MM.1S (cell line): ENCODE data around the gene PTPN13.

ENCODE experiments used
- DNase-seq: peaks from one replicate; pipeline ENCODE4 v3.0.0-alpha.2; 2015
- H2AFZ ChIP-seq: fragments of 300-600 bp; sonication (generic); 2 replicates; pipeline ENCODE4 v1.6.0; 2016; ENCODE audit warnings: antibody characterized with exemption, low read length
- H3F3A ChIP-seq: fragments of 300-600 bp; sonication (generic); 2 replicates; pipeline ENCODE4 v1.6.1; 2016; ENCODE audit warnings: mild to moderate bottlenecking, antibody characterized with exemption, low read length, moderate library complexity, mixed read lengths; ENCODE audit not compliant: insufficient read depth
- H3K27ac ChIP-seq: fragments of 300-600 bp; sonication (generic); 2 replicates; pipeline ENCODE4 v1.5.1; 2016; ENCODE audit warnings: mild to moderate bottlenecking, low read length
- H3K27me3 ChIP-seq: fragments of 300-600 bp; sonication (generic); replicated peaks from 2 replicates; pipeline ENCODE4 v1.6.0; 2016; ENCODE audit warnings: low read length; ENCODE audit not compliant: insufficient read depth
- H3K36me3 ChIP-seq: fragments of 300-600 bp; sonication (generic); replicated peaks from 2 replicates; pipeline ENCODE4 v1.6.1; 2016; ENCODE audit warnings: mild to moderate bottlenecking, low read length, mixed read lengths; ENCODE audit not compliant: insufficient read depth
- H3K4me1 ChIP-seq: fragments of 300-600 bp; sonication (generic); 2 replicates; pipeline ENCODE4 v1.6.1; 2016; ENCODE audit warnings: low read length, mixed read lengths
- H3K4me2 ChIP-seq: fragments of 300-600 bp; sonication (generic); 2 replicates; pipeline ENCODE4 v1.6.0; 2016; ENCODE audit warnings: low read depth, low read length
- H3K4me3 ChIP-seq: fragments of 300-600 bp; sonication (generic); 2 replicates; pipeline ENCODE4 v1.5.1; 2016; ENCODE audit warnings: low read length, mixed read lengths
- H3K79me2 ChIP-seq: fragments of 300-600 bp; sonication (generic); 2 replicates; pipeline ENCODE4 v1.6.1; 2016; ENCODE audit warnings: mixed run types, low read length, mixed read lengths
- H3K9ac ChIP-seq: fragments of 300-600 bp; sonication (generic); 2 replicates; pipeline ENCODE4 v1.6.1; 2016; ENCODE audit warnings: low read length, mixed read lengths
- H3K9me2 ChIP-seq: fragments of 300-600 bp; sonication (generic); replicated peaks from 2 replicates; pipeline ENCODE4 v1.6.1; 2016; ENCODE audit warnings: mild to moderate bottlenecking, low read length, mixed read lengths; ENCODE audit not compliant: insufficient read depth
- H3K9me3 ChIP-seq: fragments of 300-600 bp; sonication (generic); replicated peaks from 2 replicates; pipeline ENCODE4 v1.6.1; 2016; ENCODE audit warnings: mild to moderate bottlenecking, low read length, mixed read lengths; ENCODE audit not compliant: insufficient read depth
- H4K20me1 ChIP-seq: fragments of 300-600 bp; sonication (generic); 2 replicates; pipeline ENCODE4 v1.6.1; 2016; ENCODE audit warnings: mild to moderate bottlenecking, low read length, moderate library complexity, mixed read lengths; ENCODE audit not compliant: insufficient read depth
- CTCF ChIP-seq: fragments of 300-600 bp; sonication (generic); IDR thresholded peaks from 2 replicates; pipeline ENCODE4 v1.5.1; 2016; ENCODE audit warnings: antibody characterized with exemption, low read length, mixed read lengths
- EZH2 ChIP-seq: fragments of 300-600 bp; sonication (generic); optimal IDR thresholded peaks from 2 replicates; pipeline ENCODE3; 2017; ENCODE audit warnings: low read depth, mild to moderate bottlenecking, antibody characterized with exemption, low read length, mixed read lengths
- EZH2phosphoT487 ChIP-seq: fragments of 300-600 bp; sonication (generic); IDR thresholded peaks from 2 replicates; pipeline ENCODE4 v1.6.1; 2018; ENCODE audit warnings: antibody characterized with exemption, low read length

The PTPN13 gene

GRCh38 chr4:86683983-86684382 lies 89.9 kb downstream of the PTPN13 start:
- no peaks in the 10 kb centered on the region for H3F3A ChIP-seq
- no peak overlapping the region for H3K4me3 ChIP-seq
- H2AFZ ChIP-seq: no peak overlapping the region
- no peak for TF ChIP-seq EZH2phosphoT487
- no peak for TF ChIP-seq EZH2
- TF ChIP-seq CTCF: no peak
- H3K9me3 ChIP-seq: no peaks in the 10 kb centered on the region
- no peak overlapping the region for H3K9ac ChIP-seq
- no peaks in the 10 kb centered on the region for H4K20me1 ChIP-seq
- H3K4me2 ChIP-seq: no peak overlapping the region
- no peaks in the 10 kb centered on the region for H3K4me1 ChIP-seq
- no peaks in the 10 kb centered on the region for H3K27me3 ChIP-seq
- no peaks in the 10 kb centered on the region for H3K36me3 ChIP-seq
- H3K27ac ChIP-seq: no peak overlapping the region
- H3K9me2 ChIP-seq: no peaks in the 10 kb centered on the region
- H3K79me2 ChIP-seq: no peaks in the 10 kb centered on the region
- no peak for DNase-seq

GRCh38 chr4:86685401-86685800 lies 91.3 kb downstream of the PTPN13 start:
- no peak overlapping the region for H3K27ac ChIP-seq
- H3K4me2 ChIP-seq: no peak overlapping the region
- no peak overlapping the region for H3K9ac ChIP-seq
- H3K4me3 ChIP-seq: no peak overlapping the region
- no peaks in the 10 kb centered on the region for H3K9me2 ChIP-seq
- H3K79me2 ChIP-seq: no peaks in the 10 kb centered on the region
- TF ChIP-seq CTCF (no peak), EZH2phosphoT487 (no peak), EZH2 (no peak)
- no peaks in the 10 kb centered on the region for H3K27me3 ChIP-seq
- H3K36me3 ChIP-seq: no peaks in the 10 kb centered on the region
- no peaks in the 10 kb centered on the region for H3K9me3 ChIP-seq
- DNase-seq: no peak
- no peaks in the 10 kb centered on the region for H4K20me1 ChIP-seq
- no peaks in the 10 kb centered on the region for H3K4me1 ChIP-seq
- H3F3A ChIP-seq: no peaks in the 10 kb centered on the region
- H2AFZ ChIP-seq: no peak overlapping the region

GRCh38 chr4:86686741-86687140 lies 92.6 kb downstream of the PTPN13 start:
- Histone ChIP-seq H3K4me2 (no peak overlapping the region), H3K4me3 (no peak overlapping the region), H4K20me1 (no peaks in the 10 kb centered on the region), H3K4me1 (no peaks in the 10 kb centered on the region), H3K36me3 (no peaks in the 10 kb centered on the region), H3K27ac (no peak overlapping the region), H3K9me2 (no peaks in the 10 kb centered on the region), H2AFZ (no peak overlapping the region), H3K27me3 (no peaks in the 10 kb centered on the region), H3F3A (no peaks in the 10 kb centered on the region), H3K9ac (no peak overlapping the region), H3K9me3 (no peaks in the 10 kb centered on the region), H3K79me2 (no peaks in the 10 kb centered on the region)
- TF ChIP-seq EZH2phosphoT487: no peak
- no peak for TF ChIP-seq CTCF
- no peak for TF ChIP-seq EZH2
- DNase-seq: no peak

- Histone ChIP-seq H3K9ac (no peak overlapping the region), H4K20me1 (no peaks in the 10 kb centered on the region), H3K9me3 (no peaks in the 10 kb centered on the region), H3K4me2 (no peak overlapping the region), H3K4me1 (no peaks in the 10 kb centered on the region), H3K9me2 (no peaks in the 10 kb centered on the region), H3F3A (no peaks in the 10 kb centered on the region), H3K27me3 (no peaks in the 10 kb centered on the region), H3K27ac (no peak overlapping the region), H3K79me2 (no peaks in the 10 kb centered on the region), H2AFZ (no peak overlapping the region), H3K4me3 (no peak overlapping the region), H3K36me3 (no peaks in the 10 kb centered on the region)
- DNase-seq: no peak
- TF ChIP-seq CTCF (no peak), EZH2phosphoT487 (no peak), EZH2 (no peak)
Observed at GRCh38 chr4:86688026-86688425, 93.9 kb downstream of the PTPN13 start.
